ENCODE measurements around the gene SEMA6A. TPM values are rescaled to one million over a fixed set of nuclear protein-coding genes. Genes with fewer than 3 reads are reported as not detected.

SEMA6A gene
- total and polyA plus RNA-seq, 2 experiments from 2014 or later: 233 to 400 TPM

GRCh38 chr5:116613445-116613844, 38.8 kb upstream of the SEMA6A start (continued):
- no peak for TF ChIP-seq ZNF462 (CRISPR knock-in tag; IDR thresholded peaks at IDR 0.05)
- no peak for TF ChIP-seq POLR2AphosphoS5 (IDR thresholded peaks at IDR 0.05; ENCODE audit: low read depth)
- TF ChIP-seq CREB1 (CRISPR knock-in tag; IDR thresholded peaks at IDR 0.05; ENCODE audit: low read depth): no peak

GRCh38 chr5:116612431-116612830, 37.8 kb upstream of the SEMA6A start:
- peaks cover 3% of the 10 kb centered on the region for H3K27me3 Mint-ChIP-seq (ENCODE audit: insufficient read depth, low read depth, poor library complexity)
- H4K20me1 ChIP-seq (replicated peaks; ENCODE audit: insufficient read depth): no peaks in the 10 kb centered on the region
- no peaks in the 10 kb centered on the region for H3K36me3 ChIP-seq (ENCODE audit: insufficient read depth)
- no peak overlapping the region for H3K4me2 ChIP-seq
- H3K79me2 ChIP-seq (replicated peaks; ENCODE audit: insufficient read depth): no peaks in the 10 kb centered on the region
- H3K36me3 Mint-ChIP-seq (ENCODE audit: low read depth): peaks cover 5% of the 10 kb centered on the region; the same call in 2 of the 3 replicates
- peaks cover 4% of the 10 kb centered on the region; the same call in 1 of the 2 replicates for H3K4me1 ChIP-seq (ENCODE audit: insufficient read depth)
- ATAC-seq (no peak), DNase-seq (ENCODE audit: low spot score) (no peak)
- no peak overlapping the region for H3K27ac ChIP-seq (ENCODE audit: low read depth)
- peaks cover 16% of the 10 kb centered on the region; the same call in 2 of the 3 replicates for H3K4me1 Mint-ChIP-seq
- H3K27me3 ChIP-seq (ENCODE audit: insufficient read depth): no peaks in the 10 kb centered on the region
- no peak overlapping the region for H3K27ac Mint-ChIP-seq
- H3K9me3 Mint-ChIP-seq: peaks cover 4% of the 10 kb centered on the region; the same call in 1 of the 3 replicates
- H3K9me2 ChIP-seq (ENCODE audit: insufficient read depth): peaks cover 4% of the 10 kb centered on the region; the same call in 1 of the 2 replicates
- no peak overlapping the region for H3K4me3 ChIP-seq
- H3F3A ChIP-seq (replicated peaks; ENCODE audit: low read depth): no peaks in the 10 kb centered on the region
- no peak overlapping the region for H2AFZ ChIP-seq
- H3K4me3 Mint-ChIP-seq: no peak overlapping the region
- TF ChIP-seq ZNF331 (CRISPR knock-in tag; IDR thresholded peaks at IDR 0.05; ENCODE audit: low read depth) (no peak), EZH2 (IDR thresholded peaks at IDR 0.05; ENCODE audit: low read depth, unreplicated experiment) (no peak), EZH2phosphoT487 (IDR thresholded peaks at IDR 0.05; ENCODE audit: unreplicated experiment) (no peak), ZNF462 (CRISPR knock-in tag; IDR thresholded peaks at IDR 0.05) (no peak), ZNF114 (CRISPR knock-in tag; IDR thresholded peaks at IDR 0.05) (no peak), CTCF (conservative IDR thresholded peaks at IDR 0.05; ENCODE audit: low read depth in 2 of 2) (no peak), CREB1 (CRISPR knock-in tag; IDR thresholded peaks at IDR 0.05; ENCODE audit: low read depth) (no peak)

Data from GM23338 (cell line).